Measurements from ENCODE around the gene OIT3. TPM values are rescaled to one million over a fixed set of nuclear protein-coding genes. Genes with fewer than 3 reads are reported as not detected.

Gene OIT3
- total RNA-seq, 2 experiments from 2014 or later: not detected

GRCh38 chr10:72925951-72926465, 32.5 kb downstream of the OIT3 start:
- H3K27ac Mint-ChIP-seq: no peak overlapping the region

GRCh38 chr10:72927485-72927884, 33.9 kb downstream of the OIT3 start:
- Mint-ChIP-seq H3K9me3 (peaks cover under 1% of the 10 kb centered on the region), H3K4me1 (ENCODE audit: low read depth) (no peaks in the 10 kb centered on the region), H3K27ac (no peak overlapping the region), H3K36me3 (ENCODE audit: low read depth) (no peaks in the 10 kb centered on the region), H3K27me3 (peaks cover under 1% of the 10 kb centered on the region), H3K4me3 (no peak overlapping the region)
- intact Hi-C loops (cut with micrococcal nuclease): no loop called here
- ChIA-PET CTCF (interaction anchor here (1.0 kb wide), 1 partner anchor 29 kb away, joined by 3 read pairs; no protein-coding TSS in a partner anchor), POLR2A (no interaction called here)
- DNase-seq: no peak
- no peak for ATAC-seq
- TF ChIP-seq CTCF (IDR thresholded peaks at IDR 0.05): no peak

More at GRCh38 chr10:72925951-72926465, 32.5 kb downstream of the OIT3 start:
- intact Hi-C loops (cut with micrococcal nuclease): no loop called here
- ChIA-PET CTCF (interaction anchor here (1.3 kb wide), 1 partner anchor 110 kb away, joined by 4 read pairs; no protein-coding TSS in a partner anchor), POLR2A (interaction anchor here (0.6 to 1.0 kb wide), 2 partner anchors 136 to 243 kb away, joined by 3 read pairs; no protein-coding TSS in a partner anchor)
- no peak for TF ChIP-seq CTCF (IDR thresholded peaks at IDR 0.05)
- Mint-ChIP-seq H3K4me1 (ENCODE audit: low read depth) (no peaks in the 10 kb centered on the region), H3K27me3 (peaks cover 11% of the 10 kb centered on the region), H3K9me3 (peaks cover 11% of the 10 kb centered on the region), H3K36me3 (ENCODE audit: low read depth) (peaks cover 9% of the 10 kb centered on the region), H3K4me3 (no peak overlapping the region)
- DNase-seq (no peak), ATAC-seq (no peak)

- H3K9me3 Mint-ChIP-seq: no peaks in the 10 kb centered on the region
- no peak overlapping the region for H3K27ac Mint-ChIP-seq
- no peak for DNase-seq
- intact Hi-C loops (cut with micrococcal nuclease): no loop called here
- no peak overlapping the region for H3K4me3 Mint-ChIP-seq
- H3K4me1 Mint-ChIP-seq (ENCODE audit: low read depth): no peaks in the 10 kb centered on the region
- TF ChIP-seq CTCF (IDR thresholded peaks at IDR 0.05): no peak
- ATAC-seq: no peak
- POLR2A ChIA-PET: interaction anchor here (0.7 kb wide), 1 partner anchor 55 kb away, joined by 4 read pairs; no protein-coding TSS in a partner anchor
- no peaks in the 10 kb centered on the region for H3K27me3 Mint-ChIP-seq
- CTCF ChIA-PET: no interaction called here
- H3K36me3 Mint-ChIP-seq (ENCODE audit: low read depth): no peaks in the 10 kb centered on the region
These were observed 35.3 kb downstream of the OIT3 start for GRCh38 chr10:72928798-72929197.

- H3K36me3 Mint-ChIP-seq (ENCODE audit: low read depth): no peaks in the 10 kb centered on the region
- ChIA-PET POLR2A (no interaction called here), CTCF (interaction anchor here (1.0 kb wide), 1 partner anchor 49 kb away, joined by 3 read pairs; no protein-coding TSS in a partner anchor)
- no peaks in the 10 kb centered on the region for H3K4me1 Mint-ChIP-seq (ENCODE audit: low read depth)
- no peaks in the 10 kb centered on the region for H3K27me3 Mint-ChIP-seq
- intact Hi-C loops (cut with micrococcal nuclease): no loop called here
- DNase-seq (no peak), ATAC-seq (no peak)
- H3K4me3 Mint-ChIP-seq: no peak overlapping the region
- H3K27ac Mint-ChIP-seq: no peak overlapping the region
- no peak for TF ChIP-seq CTCF (IDR thresholded peaks at IDR 0.05)
- no peaks in the 10 kb centered on the region for H3K9me3 Mint-ChIP-seq
These were observed 36.7 kb downstream of the OIT3 start for GRCh38 chr10:72930276-72930675.

GRCh38 chr10:72932259-72933015, 38.9 kb downstream of the OIT3 start:
- H3K4me1 Mint-ChIP-seq (ENCODE audit: low read depth): no peaks in the 10 kb centered on the region
- POLR2A ChIA-PET: no interaction called here
- H3K9me3 Mint-ChIP-seq: no peaks in the 10 kb centered on the region
- no peak for ATAC-seq
- DNase-seq: no peak
- TF ChIP-seq CTCF (IDR thresholded peaks at IDR 0.05): no peak
- H3K4me3 Mint-ChIP-seq: no peak overlapping the region
- peaks cover 4% of the 10 kb centered on the region for H3K27me3 Mint-ChIP-seq
- CTCF ChIA-PET: no interaction called here
- no peaks in the 10 kb centered on the region for H3K36me3 Mint-ChIP-seq (ENCODE audit: low read depth)
- H3K27ac Mint-ChIP-seq: no peak overlapping the region
- intact Hi-C loops (cut with micrococcal nuclease): no loop called here
